Measurements from ENCODE around the gene KRTAP4-7. TPM values are rescaled to one million over a fixed set of nuclear protein-coding genes. Genes with fewer than 3 reads are reported as not detected.
"Not testable (repeated sequence)": the region's sequence is repeated elsewhere in the genome, so short reads cannot be mapped to it uniquely, and the experiment has no call there.

Gene KRTAP4-7
- total RNA-seq, 1 donor = 0.72 TPM

DNA sequence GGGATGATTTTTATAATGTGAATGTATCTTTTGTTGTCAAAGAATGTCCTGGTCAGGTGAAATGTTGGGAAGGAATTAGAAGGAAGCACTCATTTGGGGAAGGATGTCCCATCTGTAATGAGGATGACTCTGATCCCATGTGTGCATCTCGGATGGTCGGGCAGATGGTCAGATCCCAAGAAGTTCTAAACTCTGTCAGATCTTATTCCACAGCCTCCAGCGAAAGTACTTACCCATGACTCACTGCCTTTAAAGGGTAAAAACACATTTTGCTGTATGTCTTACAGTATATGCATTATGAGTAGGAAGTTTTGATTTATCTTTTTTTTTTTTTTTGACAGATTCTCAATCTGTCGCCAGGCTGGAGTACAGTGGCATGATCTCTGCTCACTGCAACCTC lies 34.8 kb downstream of the KRTAP4-7 start:
- Histone ChIP-seq H3K9me3 (ENCODE audit: low read depth, low read length) (no peaks in the 10 kb centered on the region), H3K27me3 (ENCODE audit: insufficient read depth, low read length) (no peaks in the 10 kb centered on the region), H2AFZ (ENCODE audit: low read length) (no peak overlapping the region), H3K4me2 (ENCODE audit: insufficient read depth, low read length) (peak overlapping the region; percentile 4), H3K4me3 (ENCODE audit: insufficient read depth, low read length) (no peak overlapping the region), H3K79me2 (ENCODE audit: insufficient read depth, low read length) (no peaks in the 10 kb centered on the region), H3K27ac (ENCODE audit: low read depth, low read length) (peak overlapping the region; percentile 24), H3K4me1 (ENCODE audit: insufficient read depth, low read length) (peaks cover 13% of the 10 kb centered on the region), H3K36me3 (ENCODE audit: insufficient read depth, low read length) (no peaks in the 10 kb centered on the region), H4K20me1 (ENCODE audit: insufficient read depth, low read length) (no peaks in the 10 kb centered on the region)
- TF ChIP-seq CTCF (IDR thresholded peaks at IDR 0.05; ENCODE audit: extremely low read depth, low read depth, low read length) = no peak
- no peak for DNase-seq (ENCODE audit: insufficient read length, low spot score, missing footprints)

DNA sequence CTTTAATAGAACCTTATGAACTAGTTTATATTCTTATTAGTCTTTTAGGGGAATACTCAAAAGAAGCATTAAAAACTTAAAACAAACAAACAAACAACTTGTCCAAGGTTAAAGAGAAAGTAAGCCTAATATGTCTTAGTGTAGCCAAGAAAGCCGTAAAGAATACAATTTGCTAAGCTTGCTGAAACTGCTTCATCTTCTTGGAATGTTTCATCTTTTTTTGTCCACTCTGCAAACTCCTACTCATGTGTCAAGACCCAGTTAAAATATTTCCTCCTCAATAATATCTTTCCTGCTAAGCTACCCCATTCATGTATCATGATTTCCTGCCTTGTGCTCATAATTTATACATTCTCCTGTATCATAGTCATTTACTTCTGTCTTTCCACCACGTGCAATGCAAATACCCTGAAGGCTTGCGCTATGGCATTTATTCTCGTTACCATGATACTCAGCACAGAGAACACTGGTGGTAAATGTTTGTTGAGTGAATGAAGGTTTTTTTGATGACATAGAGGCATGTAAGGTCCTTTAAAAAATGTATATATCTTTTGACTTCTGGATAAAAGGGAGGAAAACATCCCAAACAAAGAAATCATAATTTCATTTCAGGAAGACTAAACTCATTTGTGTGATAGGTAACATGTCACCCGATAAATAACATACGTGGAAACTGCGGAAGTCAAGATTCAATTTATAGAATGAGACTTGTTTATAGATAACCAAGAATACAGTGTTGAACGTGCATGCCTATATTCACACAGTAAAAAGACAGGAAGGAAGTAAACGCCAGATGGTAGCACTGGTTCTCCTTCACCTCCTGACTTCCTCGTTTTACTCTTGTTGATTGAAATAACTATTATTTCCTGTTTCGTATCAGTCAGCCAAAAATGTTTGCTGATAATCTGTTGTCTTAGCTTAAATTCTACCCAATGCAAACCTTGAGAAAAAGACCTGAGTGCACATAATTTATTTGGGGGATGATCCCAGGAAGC lies 36.0 kb downstream of the KRTAP4-7 start:
- not testable (repeated sequence) for H3K4me3 ChIP-seq (ENCODE audit: insufficient read depth, low read length); DNase-seq (ENCODE audit: insufficient read length, low spot score, missing footprints); H3K4me2 ChIP-seq (ENCODE audit: insufficient read depth, low read length); H2AFZ ChIP-seq (ENCODE audit: low read length); H3K9me3 ChIP-seq (ENCODE audit: low read depth, low read length); H3K27ac ChIP-seq (ENCODE audit: low read depth, low read length); H3K27me3 ChIP-seq (ENCODE audit: insufficient read depth, low read length); H4K20me1 ChIP-seq (ENCODE audit: insufficient read depth, low read length); H3K36me3 ChIP-seq (ENCODE audit: insufficient read depth, low read length); H3K79me2 ChIP-seq (ENCODE audit: insufficient read depth, low read length)
- peaks cover 22% of the 10 kb centered on the region for H3K4me1 ChIP-seq (ENCODE audit: insufficient read depth, low read length)

- H4K20me1 ChIP-seq (ENCODE audit: insufficient read depth, low read length) = no peaks in the 10 kb centered on the region
- H3K27ac ChIP-seq (ENCODE audit: low read depth, low read length) = no peak overlapping the region
- TF ChIP-seq CTCF (IDR thresholded peaks at IDR 0.05; ENCODE audit: extremely low read depth, low read depth, low read length) = no peak
- no peak for DNase-seq (ENCODE audit: insufficient read length, low spot score, missing footprints)
- no peaks in the 10 kb centered on the region for H3K27me3 ChIP-seq (ENCODE audit: insufficient read depth, low read length)
- no peaks in the 10 kb centered on the region for H3K79me2 ChIP-seq (ENCODE audit: insufficient read depth, low read length)
- H3K4me1 ChIP-seq (ENCODE audit: insufficient read depth, low read length) = peaks cover 22% of the 10 kb centered on the region
- no peaks in the 10 kb centered on the region for H3K9me3 ChIP-seq (ENCODE audit: low read depth, low read length)
- no peak overlapping the region for H3K4me3 ChIP-seq (ENCODE audit: insufficient read depth, low read length)
- no peak overlapping the region for H2AFZ ChIP-seq (ENCODE audit: low read length)
- no peaks in the 10 kb centered on the region for H3K36me3 ChIP-seq (ENCODE audit: insufficient read depth, low read length)
- no peak overlapping the region for H3K4me2 ChIP-seq (ENCODE audit: insufficient read depth, low read length)
Observed at GRCh38 chr17:41121742-41122141, 37.8 kb downstream of the KRTAP4-7 start.

GRCh38 chr17:41123292-41123990 lies 39.5 kb downstream of the KRTAP4-7 start:
- H2AFZ ChIP-seq (ENCODE audit: low read length); H3K27me3 ChIP-seq (ENCODE audit: insufficient read depth, low read length); H3K79me2 ChIP-seq (ENCODE audit: insufficient read depth, low read length); H3K9me3 ChIP-seq (ENCODE audit: low read depth, low read length); H3K27ac ChIP-seq (ENCODE audit: low read depth, low read length); H3K4me2 ChIP-seq (ENCODE audit: insufficient read depth, low read length); H3K4me3 ChIP-seq (ENCODE audit: insufficient read depth, low read length); H3K36me3 ChIP-seq (ENCODE audit: insufficient read depth, low read length); DNase-seq (ENCODE audit: insufficient read length, low spot score, missing footprints); H4K20me1 ChIP-seq (ENCODE audit: insufficient read depth, low read length): not testable (repeated sequence)
- H3K4me1 ChIP-seq (ENCODE audit: insufficient read depth, low read length) = peaks cover 17% of the 10 kb centered on the region

GRCh38 chr17:41123991-41124371 lies 40.0 kb downstream of the KRTAP4-7 start, which contains the start of gene KRTAP4-12:
TSS of gene KRTAP4-12 (minus strand) at chr17:41124182. CDS start at chr17:41124122, 60 bp downstream.
- not testable (repeated sequence) for H3K27me3 ChIP-seq (ENCODE audit: insufficient read depth, low read length); DNase-seq (ENCODE audit: insufficient read length, low spot score, missing footprints)

More at GRCh38 chr17:41123991-41124371, 40.0 kb downstream of the KRTAP4-7 start, which contains the start of gene KRTAP4-12:
- H3K9me3 ChIP-seq (ENCODE audit: low read depth, low read length); H4K20me1 ChIP-seq (ENCODE audit: insufficient read depth, low read length); H2AFZ ChIP-seq (ENCODE audit: low read length); H3K36me3 ChIP-seq (ENCODE audit: insufficient read depth, low read length); H3K4me3 ChIP-seq (ENCODE audit: insufficient read depth, low read length); H3K27ac ChIP-seq (ENCODE audit: low read depth, low read length); H3K79me2 ChIP-seq (ENCODE audit: insufficient read depth, low read length); H3K4me2 ChIP-seq (ENCODE audit: insufficient read depth, low read length): not testable (repeated sequence)
- H3K4me1 ChIP-seq (ENCODE audit: insufficient read depth, low read length) = peaks cover 12% of the 10 kb centered on the region
